A549 treated with Hydrocortisone at 1 μM for 4 hours (cell line): ENCODE results near the gene FJX1. TPM values are rescaled to one million over a fixed set of nuclear protein-coding genes. Genes with fewer than 3 reads are reported as not detected.

ENCODE experiments used
- total RNA-seq: library from RNA; stranded (reverse); fragments of 200-300 nt; extraction: Qiagen RNA extraction; gene quantifications from 5 replicates; pipeline ENCODE4 v1.2.3, GENCODE V29; 2022

FJX1 gene, protein sequence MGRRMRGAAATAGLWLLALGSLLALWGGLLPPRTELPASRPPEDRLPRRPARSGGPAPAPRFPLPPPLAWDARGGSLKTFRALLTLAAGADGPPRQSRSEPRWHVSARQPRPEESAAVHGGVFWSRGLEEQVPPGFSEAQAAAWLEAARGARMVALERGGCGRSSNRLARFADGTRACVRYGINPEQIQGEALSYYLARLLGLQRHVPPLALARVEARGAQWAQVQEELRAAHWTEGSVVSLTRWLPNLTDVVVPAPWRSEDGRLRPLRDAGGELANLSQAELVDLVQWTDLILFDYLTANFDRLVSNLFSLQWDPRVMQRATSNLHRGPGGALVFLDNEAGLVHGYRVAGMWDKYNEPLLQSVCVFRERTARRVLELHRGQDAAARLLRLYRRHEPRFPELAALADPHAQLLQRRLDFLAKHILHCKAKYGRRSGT
- total RNA-seq = 28.2 to 41.0 TPM (median 39.8 TPM) in 5 replicates

GRCh38 chr11:35617687-35618496 lies at the start of gene FJX1:
FJX1 (plus strand) TSS chr11:35618460; CDS start chr11:35618637, 177 bp downstream.

DNA sequence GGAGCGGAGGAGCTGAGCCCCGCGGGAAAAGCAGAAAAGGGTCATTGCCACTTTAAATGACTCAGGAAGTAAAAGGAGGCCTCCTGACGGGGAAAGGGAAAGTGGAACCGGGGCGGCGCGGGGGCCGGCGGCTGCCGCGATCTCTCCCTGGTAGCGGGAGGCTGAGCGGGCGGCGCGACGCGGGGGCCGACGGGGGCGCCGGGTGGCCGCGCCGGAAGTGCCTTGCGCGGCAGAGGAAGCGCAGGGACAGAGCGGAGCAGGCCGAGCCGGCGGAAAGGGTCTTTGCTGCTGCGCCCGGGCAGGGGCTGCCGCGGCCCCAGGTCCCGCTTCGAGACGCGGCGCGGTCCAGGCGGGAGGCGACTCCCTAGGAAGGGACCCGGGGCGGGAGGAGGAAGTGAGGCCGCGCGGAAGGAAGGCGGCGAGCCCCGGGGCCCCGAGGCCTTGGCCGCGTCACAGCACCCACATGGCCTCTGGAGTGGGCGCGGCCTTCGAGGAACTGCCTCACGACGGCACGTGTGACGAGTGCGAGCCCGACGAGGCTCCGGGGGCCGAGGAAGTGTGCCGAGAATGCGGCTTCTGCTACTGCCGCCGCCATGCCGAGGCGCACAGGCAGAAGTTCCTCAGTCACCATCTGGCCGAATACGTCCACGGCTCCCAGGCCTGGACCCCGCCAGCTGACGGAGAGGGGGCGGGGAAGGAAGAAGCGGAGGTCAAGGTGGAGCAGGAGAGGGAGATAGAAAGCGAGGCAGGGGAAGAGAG lies 44.6 kb downstream of the FJX1 start, which contains the start of gene TRIM44:
TRIM44 (plus strand) TSS at position 127 of the 759 bp plus-strand sequence; CDS start at position 464, 337 bp downstream.

Other genes starting within 250 kb of the FJX1 start
- 0.01 to 0.14 TPM (median 0.06 TPM) in 5 replicates for gene SLC1A2, start 198.9 kb upstream of the FJX1 start, total RNA-seq
- gene PAMR1, start 92.8 kb upstream of the FJX1 start, total RNA-seq = 0.03 to 0.05 TPM in 2 of 5 replicates, not detected in the others
- gene TRIM44, start 44.3 kb downstream of the FJX1 start, total RNA-seq = 21.9 to 28.1 TPM (median 23.8 TPM) in 5 replicates